Uterus (tissue), 4 donors: ENCODE results near the gene TMEM254. TPM values are rescaled to one million over a fixed set of nuclear protein-coding genes. Genes with fewer than 3 reads are reported as not detected.
"Not testable (repeated sequence)": the region's sequence is repeated elsewhere in the genome, so short reads cannot be mapped to it uniquely, and the experiment has no call there.

Experiments
- DNase-seq, 2 donors: peaks; one replicate each; pipeline ENCODE4 v3.0.0-alpha.2; 2019 to 2020
- H3K27ac ChIP-seq, 2 donors: fragments of 200-600 bp; sonication (generic); 1 replicate in 1 of 2; 2 replicates in 1 of 2; pipeline ENCODE4 v1.5.1; 2016 to 2018
- H3K27me3 ChIP-seq, 2 donors: fragments of 200-600 bp; sonication (generic); one replicate each; pipeline ENCODE4 v1.5.1; 2018 to 2019; ENCODE audit warnings: control low read depth in 1 of 2
- H3K36me3 ChIP-seq, 2 donors: fragments of 200-600 bp; sonication (generic); one replicate each; pipeline ENCODE4 v1.5.1; 2019; ENCODE audit warnings: control low read depth in 1 of 2
- H3K4me1 ChIP-seq, 2 donors: fragments of 200-600 bp; sonication (generic); one replicate each; pipeline ENCODE4 v1.5.1; 2018 to 2019; ENCODE audit warnings: control low read depth in 1 of 2
- H3K4me3 ChIP-seq, 2 donors: fragments of 200-600 bp; sonication (generic); 1 replicate in 1 of 2; 2 replicates in 1 of 2; pipeline ENCODE4 v1.5.1; 2018 to 2019; ENCODE audit warnings: mild to moderate bottlenecking in 1 of 2
- H3K9me3 ChIP-seq, 2 donors: fragments of 200-600 bp; sonication (generic); one replicate each; pipeline ENCODE4 v1.5.1; 2019; ENCODE audit warnings: control low read depth in 1 of 2
- POLR2A ChIP-seq, 2 donors: fragments of 450-650 bp; IDR thresholded peaks; one replicate each; pipeline ENCODE4 v1.6.1; 2016; ENCODE audit warnings: antibody characterized with exemption in 2 of 2, mild to moderate bottlenecking in 1 of 2, moderate library complexity in 1 of 2
- intact Hi-C: fragments of 100-400 bp; cut with DNase I; formaldehyde crosslinking; loops from one replicate; pipeline ENCODE4 v1.15.1; 2023; ENCODE audit warnings: low total_unique reads
- total RNA-seq, 4 donors: library from RNA; depleted of rRNA in 3 of 4; stranded (reverse); fragments of >200 nt in 3 of 4; gene quantifications; one replicate each; pipeline versions ENCODE4 v1.1.0 to v1.2.4, GENCODE V29; 2014 to 2023
- TF ChIP-seq, protein P1 (sequence below), 4 experiments: fragments of 200-600 bp in 2 of 4; fragments of 450-650 bp in 2 of 4; sonication (generic) in 2 of 4; IDR thresholded peaks; one replicate each; pipeline ENCODE4 v1.5.1; 2016 to 2019; ENCODE audit warnings: antibody characterized with exemption in 4 of 4, mild to moderate bottlenecking in 2 of 4, moderate library complexity in 1 of 4
- donor health status: DM: yes; HTN: yes; CAD: no.

TMEM254 gene
- total RNA-seq, 4 donors from 2014 or later = 1.5 to 14.0 (median 6.1) TPM

DNA sequence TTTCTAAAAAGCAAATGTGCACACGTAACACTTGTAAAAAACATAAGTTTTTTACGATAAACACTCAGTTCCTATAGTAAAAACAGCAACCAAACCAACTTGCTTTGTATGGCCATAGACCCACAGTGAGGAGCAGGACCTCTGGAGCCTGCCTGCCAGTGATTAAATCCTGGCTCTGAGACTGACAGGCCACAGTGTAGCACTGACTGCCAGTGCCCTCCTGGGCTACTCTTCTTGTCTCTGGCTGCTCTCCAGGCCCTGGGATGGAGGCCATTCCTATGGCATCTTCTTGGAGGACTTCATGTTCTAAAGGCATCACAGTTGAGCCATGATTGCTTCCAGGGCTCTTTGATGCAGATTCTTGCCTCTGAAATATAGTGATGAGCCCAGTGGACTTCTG lies 22.7 kb upstream of the TMEM254 start:
- Histone ChIP-seq H3K36me3 (no peaks in the 10 kb centered on the region), H3K4me3 (no peak overlapping the region), H3K27me3 (no peaks in the 10 kb centered on the region), H3K27ac (no peak overlapping the region), H3K4me1 (no peaks in the 10 kb centered on the region), H3K9me3 (no peaks in the 10 kb centered on the region)
- DNase-seq = no peak
- intact Hi-C loops = no loop called here
- no peak for TF ChIP-seq POLR2A (IDR thresholded peaks at IDR 0.05)
- TF ChIP-seq, protein P1, sequence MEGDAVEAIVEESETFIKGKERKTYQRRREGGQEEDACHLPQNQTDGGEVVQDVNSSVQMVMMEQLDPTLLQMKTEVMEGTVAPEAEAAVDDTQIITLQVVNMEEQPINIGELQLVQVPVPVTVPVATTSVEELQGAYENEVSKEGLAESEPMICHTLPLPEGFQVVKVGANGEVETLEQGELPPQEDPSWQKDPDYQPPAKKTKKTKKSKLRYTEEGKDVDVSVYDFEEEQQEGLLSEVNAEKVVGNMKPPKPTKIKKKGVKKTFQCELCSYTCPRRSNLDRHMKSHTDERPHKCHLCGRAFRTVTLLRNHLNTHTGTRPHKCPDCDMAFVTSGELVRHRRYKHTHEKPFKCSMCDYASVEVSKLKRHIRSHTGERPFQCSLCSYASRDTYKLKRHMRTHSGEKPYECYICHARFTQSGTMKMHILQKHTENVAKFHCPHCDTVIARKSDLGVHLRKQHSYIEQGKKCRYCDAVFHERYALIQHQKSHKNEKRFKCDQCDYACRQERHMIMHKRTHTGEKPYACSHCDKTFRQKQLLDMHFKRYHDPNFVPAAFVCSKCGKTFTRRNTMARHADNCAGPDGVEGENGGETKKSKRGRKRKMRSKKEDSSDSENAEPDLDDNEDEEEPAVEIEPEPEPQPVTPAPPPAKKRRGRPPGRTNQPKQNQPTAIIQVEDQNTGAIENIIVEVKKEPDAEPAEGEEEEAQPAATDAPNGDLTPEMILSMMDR (IDR thresholded peaks at IDR 0.05) = no peak

DNA sequence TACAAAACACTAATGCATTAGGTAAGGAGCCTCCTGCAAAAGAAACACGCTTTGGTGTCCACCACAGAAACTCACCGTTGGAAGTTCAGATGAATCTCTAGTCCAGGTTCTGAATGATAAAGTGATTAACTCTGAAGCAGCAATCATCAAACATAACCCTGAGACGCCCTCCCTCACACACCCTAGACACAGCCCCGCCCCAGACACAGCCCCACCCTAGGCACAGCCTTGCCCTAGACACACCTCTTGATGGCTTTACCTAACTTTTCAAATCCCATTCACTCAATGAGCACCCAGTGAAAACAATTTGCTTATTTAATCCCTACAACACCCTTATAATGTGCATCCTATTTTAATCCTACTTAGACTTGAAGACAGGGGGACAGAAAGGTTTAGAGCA lies 21.3 kb upstream of the TMEM254 start:
- DNase-seq = no peak
- H3K27ac ChIP-seq = no peak overlapping the region
- no peaks in the 10 kb centered on the region for H3K27me3 ChIP-seq
- H3K36me3 ChIP-seq = no peaks in the 10 kb centered on the region
- intact Hi-C loops = no loop called here
- no peak overlapping the region for H3K4me3 ChIP-seq
- H3K9me3 ChIP-seq = no peaks in the 10 kb centered on the region
- TF ChIP-seq, protein P1 (IDR thresholded peaks at IDR 0.05) = no peak
- TF ChIP-seq POLR2A (IDR thresholded peaks at IDR 0.05) = no peak
- H3K4me1 ChIP-seq = no peaks in the 10 kb centered on the region

DNA sequence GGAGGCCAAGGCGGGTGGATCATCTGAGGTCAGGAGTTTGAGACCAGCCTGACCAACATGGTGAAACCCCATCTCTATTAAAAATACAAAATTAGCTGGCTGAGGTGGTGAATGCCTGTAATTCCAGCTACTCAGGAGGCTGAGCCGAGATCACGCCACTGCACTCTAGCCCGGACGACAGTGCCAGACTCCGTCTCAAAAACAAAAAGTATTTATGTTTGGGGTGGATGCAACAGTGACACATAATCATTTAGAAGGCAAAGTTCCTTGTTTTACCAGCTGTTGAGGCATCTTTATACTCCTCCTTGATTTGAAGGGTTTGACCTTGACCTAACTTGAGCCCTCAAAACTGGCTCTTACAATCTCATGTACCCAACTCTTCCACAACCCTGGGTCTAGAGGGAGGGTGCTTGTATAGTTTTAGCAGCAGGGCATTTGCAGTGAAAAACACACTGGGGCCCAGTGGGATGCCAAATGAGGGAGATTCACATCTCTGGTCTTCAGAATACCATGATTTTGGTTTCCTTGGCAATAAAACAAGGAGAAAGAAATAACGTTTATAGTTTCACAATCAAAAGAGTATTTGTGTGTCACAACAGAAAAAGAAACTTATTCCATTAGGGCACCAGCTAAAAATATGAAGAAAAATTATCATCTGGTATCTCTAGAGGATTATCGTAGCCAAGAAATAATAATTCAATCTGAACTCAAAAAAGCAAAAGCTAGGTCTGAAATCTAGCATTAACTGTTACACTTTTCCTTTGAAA lies 14.2 kb upstream of the TMEM254 start:
- TF ChIP-seq, protein P1 (IDR thresholded peaks at IDR 0.05) = no peak
- no peak for TF ChIP-seq POLR2A (IDR thresholded peaks at IDR 0.05)
- Histone ChIP-seq H3K27me3 (no peaks in the 10 kb centered on the region), H3K9me3 (no peaks in the 10 kb centered on the region), H3K27ac (peak overlapping the region; percentile 26 to 45), H3K4me1 (no peaks in the 10 kb centered on the region), H3K36me3 (no peaks in the 10 kb centered on the region), H3K4me3 (no peak overlapping the region)
- no peak for DNase-seq
- intact Hi-C loops = no loop called here

DNA sequence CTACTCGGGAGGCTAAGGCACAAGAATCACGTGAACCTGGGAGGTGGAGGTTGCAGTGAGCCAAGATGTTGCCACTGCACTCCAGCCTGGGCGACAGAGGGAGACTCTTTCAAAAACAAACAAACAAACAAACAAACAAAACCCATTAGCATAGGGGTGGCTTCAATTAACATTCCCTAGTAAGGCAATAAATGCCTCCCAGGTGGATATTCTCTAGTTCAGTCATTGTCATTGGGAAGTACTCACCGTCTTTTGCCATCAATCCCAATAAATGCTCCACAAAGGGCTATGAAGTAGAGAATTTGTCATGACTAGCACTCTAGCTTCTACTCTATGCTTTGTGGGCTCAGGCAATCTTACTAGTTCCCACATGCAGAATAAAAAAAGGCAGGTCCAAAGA lies 11.7 kb upstream of the TMEM254 start:
- H3K36me3 ChIP-seq = no peaks in the 10 kb centered on the region
- H3K9me3 ChIP-seq = no peaks in the 10 kb centered on the region
- no peak for DNase-seq
- no peak overlapping the region for H3K27ac ChIP-seq
- H3K4me1 ChIP-seq = no peaks in the 10 kb centered on the region
- H3K27me3 ChIP-seq = no peaks in the 10 kb centered on the region
- no peak overlapping the region for H3K4me3 ChIP-seq
- no peak for TF ChIP-seq POLR2A (IDR thresholded peaks at IDR 0.05)
- TF ChIP-seq, protein P1 (IDR thresholded peaks at IDR 0.05) = no peak
- intact Hi-C loops = no loop called here

DNA sequence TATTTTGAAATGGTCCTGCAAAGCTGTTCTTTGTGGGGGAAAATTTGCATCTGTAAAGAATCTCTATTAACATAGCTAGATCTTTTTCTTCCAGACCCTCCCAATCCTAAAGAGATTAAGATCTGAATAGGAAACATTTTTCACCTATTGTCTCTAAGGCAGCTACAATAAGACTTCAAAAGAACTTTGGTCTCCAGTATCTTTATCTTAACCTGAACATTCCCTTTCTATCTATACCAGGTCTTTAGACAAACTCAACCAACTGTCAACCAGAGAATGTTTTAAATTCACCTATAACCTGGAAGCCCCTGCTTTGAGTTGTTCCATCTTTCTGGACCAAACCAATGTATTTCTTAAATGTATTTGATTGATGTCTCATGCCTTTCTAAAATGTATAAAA lies 10.6 kb upstream of the TMEM254 start:
- H3K4me3 ChIP-seq, intact Hi-C loops, H3K4me1 ChIP-seq: not testable (repeated sequence)

More for the DNA sequence above, 10.6 kb upstream of the TMEM254 start:
- DNase-seq, H3K27ac ChIP-seq, H3K9me3 ChIP-seq, H3K27me3 ChIP-seq, H3K36me3 ChIP-seq: not testable (repeated sequence)
